ENCODE data around the gene SMIM8.

Gene SMIM8

GRCh38 chr6:87334683-87335082 is 12.3 kb downstream of the SMIM8 start:
- Histone ChIP-seq H3K27ac (replicated peaks) (no peak overlapping the region), H3K4me3 (replicated peaks; ENCODE audit: insufficient read depth, low read length) (no peak overlapping the region), H3K27me3 (ENCODE audit: insufficient read depth, poor library complexity, severe bottlenecking) (no peaks in the 10 kb centered on the region)
- no peak for DNase-seq (ENCODE audit: low read depth in 1 of 2, low spot score in 1 of 2)
- TF ChIP-seq CTCF (IDR thresholded peaks at IDR 0.05; ENCODE audit: insufficient read depth, low read length) (no peak), POLR2AphosphoS5 (IDR thresholded peaks at IDR 0.05; ENCODE audit: low read depth) (no peak), GABPA (IDR thresholded peaks at IDR 0.05; ENCODE audit: low read depth) (no peak), REST (IDR thresholded peaks at IDR 0.05; ENCODE audit: insufficient replicate concordance, low read depth) (no peak), SPI1 (IDR thresholded peaks at IDR 0.05; ENCODE audit: borderline replicate concordance, low read depth) (no peak)

GRCh38 chr6:87336367-87336766 is 14.0 kb downstream of the SMIM8 start:
- no peak overlapping the region for H3K4me3 ChIP-seq (replicated peaks; ENCODE audit: insufficient read depth, low read length)
- H3K27ac ChIP-seq (replicated peaks), result no peak overlapping the region
- DNase-seq (ENCODE audit: low read depth in 1 of 2, low spot score in 1 of 2), result no peak
- TF ChIP-seq REST (IDR thresholded peaks at IDR 0.05; ENCODE audit: insufficient replicate concordance, low read depth), result no peak
- no peak for TF ChIP-seq GABPA (IDR thresholded peaks at IDR 0.05; ENCODE audit: low read depth)
- no peak for TF ChIP-seq POLR2AphosphoS5 (IDR thresholded peaks at IDR 0.05; ENCODE audit: low read depth)
- no peak for TF ChIP-seq CTCF (IDR thresholded peaks at IDR 0.05; ENCODE audit: insufficient read depth, low read length)
- no peak for TF ChIP-seq SPI1 (IDR thresholded peaks at IDR 0.05; ENCODE audit: borderline replicate concordance, low read depth)
- H3K27me3 ChIP-seq (ENCODE audit: insufficient read depth, poor library complexity, severe bottlenecking), result no peaks in the 10 kb centered on the region

GRCh38 chr6:87340230-87340629 is 17.8 kb downstream of the SMIM8 start:
- H3K27me3 ChIP-seq (ENCODE audit: insufficient read depth, poor library complexity, severe bottlenecking), result no peaks in the 10 kb centered on the region
- DNase-seq (ENCODE audit: low read depth in 1 of 2, low spot score in 1 of 2), result no peak
- H3K4me3 ChIP-seq (replicated peaks; ENCODE audit: insufficient read depth, low read length), result no peak overlapping the region
- no peak for TF ChIP-seq SPI1 (IDR thresholded peaks at IDR 0.05; ENCODE audit: borderline replicate concordance, low read depth)
- TF ChIP-seq POLR2AphosphoS5 (IDR thresholded peaks at IDR 0.05; ENCODE audit: low read depth), result no peak
- TF ChIP-seq REST (IDR thresholded peaks at IDR 0.05; ENCODE audit: insufficient replicate concordance, low read depth), result no peak
- no peak for TF ChIP-seq GABPA (IDR thresholded peaks at IDR 0.05; ENCODE audit: low read depth)
- TF ChIP-seq CTCF (IDR thresholded peaks at IDR 0.05; ENCODE audit: insufficient read depth, low read length), result no peak
- H3K27ac ChIP-seq (replicated peaks), result no peak overlapping the region
